Peyer's patch (tissue), 4 donors: ENCODE measurements around the gene OXTR. TPM values are rescaled to one million over a fixed set of nuclear protein-coding genes. Genes with fewer than 3 reads are reported as not detected.
A peak's percentile ranks its signal among the peaks of the same experiment; 100 is the strongest.

ENCODE experiments used
- DNase-seq, 3 donors: peaks; one replicate each; pipeline ENCODE4 v3.0.0-alpha.2; 2017 to 2019
- H3K27ac ChIP-seq, 4 donors: fragments of 200-600 bp; sonication (generic); one replicate each; pipeline ENCODE4 v1.5.1; 2016 to 2019
- H3K27me3 ChIP-seq, 2 donors: fragments of 200-600 bp; sonication (generic); one replicate each; pipeline ENCODE4 v1.5.1; 2019
- H3K36me3 ChIP-seq, 3 donors: fragments of 200-600 bp; sonication (generic); one replicate each; pipeline ENCODE4 v1.5.1; 2016 to 2019
- H3K4me1 ChIP-seq, 4 donors: fragments of 200-600 bp; sonication (generic); one replicate each; pipeline ENCODE4 v1.5.1; 2016 to 2019
- H3K4me3 ChIP-seq, 4 donors: fragments of 200-600 bp; sonication (generic); 1 replicate in 3 of 4; 2 replicates in 1 of 4; pipeline ENCODE4 v1.5.1; 2016 to 2019; ENCODE audit warnings: mild to moderate bottlenecking in 1 of 4
- H3K9me3 ChIP-seq, 4 donors: fragments of 200-600 bp; sonication (generic); one replicate each; pipeline ENCODE4 v1.5.1; 2016 to 2019; ENCODE audit warnings: mild to moderate bottlenecking in 1 of 4
- POLR2A ChIP-seq, 2 donors: fragments of 450-650 bp; IDR thresholded peaks; one replicate each; pipeline ENCODE4 v1.5.1; 2017; ENCODE audit warnings: antibody characterized with exemption in 2 of 2, mild to moderate bottlenecking in 2 of 2, moderate library complexity in 2 of 2
- total RNA-seq, 4 donors: library from RNA; depleted of rRNA; stranded (reverse); fragments of >200 nt; gene quantifications; one replicate each; pipeline ENCODE4 v1.1.0, GENCODE V29; 2016
- TF ChIP-seq, protein P1 (sequence below), 6 experiments: fragments of 450-650 bp in 4 of 6; fragments of 200-600 bp in 2 of 6; sonication (generic) in 1 of 6; IDR thresholded peaks; one replicate each; pipeline ENCODE4 v1.5.1; 2017 to 2019; ENCODE audit warnings: antibody characterized with exemption in 6 of 6, mild to moderate bottlenecking in 3 of 6, moderate library complexity in 1 of 6

The OXTR gene
- total RNA-seq, 4 donors from 2014 or later = 0.27 TPM; not detected in 3

DNA sequence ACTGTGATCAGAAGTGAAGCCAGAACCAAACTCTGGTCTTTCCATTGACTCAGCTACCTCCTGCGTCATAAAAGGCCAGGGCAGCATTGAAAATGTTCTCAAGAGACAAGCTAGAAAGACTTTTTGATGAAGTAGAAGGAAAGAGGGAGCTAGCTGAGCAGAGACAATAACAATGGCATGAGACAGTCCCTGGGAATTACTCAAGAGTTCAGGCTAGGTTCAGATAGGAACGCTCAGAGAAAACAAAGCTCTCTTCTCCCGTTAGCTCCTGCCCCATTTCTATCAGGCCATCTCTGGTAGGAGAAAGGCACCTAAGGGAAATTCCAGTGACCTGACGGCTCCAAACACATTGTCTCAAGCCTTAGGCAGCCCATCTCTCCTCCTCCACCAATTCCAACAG lies 7.0 kb upstream of the OXTR start:
- Histone ChIP-seq H3K4me3 (no peak overlapping the region), H3K9me3 (no peaks in the 10 kb centered on the region)
- TF ChIP-seq POLR2A (IDR thresholded peaks at IDR 0.05) = no peak
- TF ChIP-seq, protein P1, sequence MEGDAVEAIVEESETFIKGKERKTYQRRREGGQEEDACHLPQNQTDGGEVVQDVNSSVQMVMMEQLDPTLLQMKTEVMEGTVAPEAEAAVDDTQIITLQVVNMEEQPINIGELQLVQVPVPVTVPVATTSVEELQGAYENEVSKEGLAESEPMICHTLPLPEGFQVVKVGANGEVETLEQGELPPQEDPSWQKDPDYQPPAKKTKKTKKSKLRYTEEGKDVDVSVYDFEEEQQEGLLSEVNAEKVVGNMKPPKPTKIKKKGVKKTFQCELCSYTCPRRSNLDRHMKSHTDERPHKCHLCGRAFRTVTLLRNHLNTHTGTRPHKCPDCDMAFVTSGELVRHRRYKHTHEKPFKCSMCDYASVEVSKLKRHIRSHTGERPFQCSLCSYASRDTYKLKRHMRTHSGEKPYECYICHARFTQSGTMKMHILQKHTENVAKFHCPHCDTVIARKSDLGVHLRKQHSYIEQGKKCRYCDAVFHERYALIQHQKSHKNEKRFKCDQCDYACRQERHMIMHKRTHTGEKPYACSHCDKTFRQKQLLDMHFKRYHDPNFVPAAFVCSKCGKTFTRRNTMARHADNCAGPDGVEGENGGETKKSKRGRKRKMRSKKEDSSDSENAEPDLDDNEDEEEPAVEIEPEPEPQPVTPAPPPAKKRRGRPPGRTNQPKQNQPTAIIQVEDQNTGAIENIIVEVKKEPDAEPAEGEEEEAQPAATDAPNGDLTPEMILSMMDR (IDR thresholded peaks at IDR 0.05) = no peak

GRCh38 chr3:8775602-8776001 lies 6.2 kb upstream of the OXTR start:
- H3K27me3 ChIP-seq = no peaks in the 10 kb centered on the region
- H3K4me3 ChIP-seq = no peak overlapping the region
- no peaks in the 10 kb centered on the region for H3K4me1 ChIP-seq
- no peaks in the 10 kb centered on the region for H3K9me3 ChIP-seq
- H3K27ac ChIP-seq = no peak overlapping the region
- TF ChIP-seq, protein P1 (IDR thresholded peaks at IDR 0.05) = no peak
- TF ChIP-seq POLR2A (IDR thresholded peaks at IDR 0.05) = no peak
- H3K36me3 ChIP-seq = no peaks in the 10 kb centered on the region
- no peak for DNase-seq

More for the DNA sequence above, 7.0 kb upstream of the OXTR start:
- no peak overlapping the region for H3K27ac ChIP-seq
- H3K27me3 ChIP-seq = no peaks in the 10 kb centered on the region
- H3K36me3 ChIP-seq = no peaks in the 10 kb centered on the region
- DNase-seq = no peak
- H3K4me1 ChIP-seq = no peaks in the 10 kb centered on the region

DNA sequence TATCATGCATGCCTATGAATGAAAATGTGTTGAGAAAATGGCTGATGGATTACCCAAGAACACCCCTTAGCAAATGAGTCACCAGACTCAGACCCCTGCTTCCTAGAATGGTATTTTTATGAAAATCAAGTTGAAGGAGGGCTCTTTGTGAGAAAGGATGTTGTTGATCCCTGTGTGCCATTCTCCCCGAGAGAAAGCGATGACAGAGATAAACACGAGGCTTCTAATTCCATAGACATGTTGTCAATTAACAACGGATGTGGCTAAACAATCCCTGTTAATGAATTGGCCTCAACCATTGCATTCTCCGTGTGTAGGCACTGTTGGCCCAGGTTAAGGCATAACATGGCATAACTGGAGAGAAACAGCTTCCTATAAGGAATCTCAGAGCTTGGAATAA lies 5.8 kb upstream of the OXTR start:
- no peaks in the 10 kb centered on the region for H3K27me3 ChIP-seq
- no peak for TF ChIP-seq POLR2A (IDR thresholded peaks at IDR 0.05)
- TF ChIP-seq, protein P1 (IDR thresholded peaks at IDR 0.05) = no peak
- H3K4me1 ChIP-seq = no peaks in the 10 kb centered on the region
- no peak overlapping the region for H3K4me3 ChIP-seq
- no peak for DNase-seq
- no peaks in the 10 kb centered on the region for H3K9me3 ChIP-seq
- no peaks in the 10 kb centered on the region for H3K36me3 ChIP-seq
- no peak overlapping the region for H3K27ac ChIP-seq

- no peak for DNase-seq
- Histone ChIP-seq H3K4me1 (peaks cover 0 to 9% (median 2%) of the 10 kb centered on the region in 4 donors), H3K27me3 (peaks cover 0 to 2% of the 10 kb centered on the region in 2 donors), H3K9me3 (no peaks in the 10 kb centered on the region), H3K36me3 (no peaks in the 10 kb centered on the region), H3K27ac (no peak overlapping the region), H3K4me3 (no peak overlapping the region)
- TF ChIP-seq POLR2A (IDR thresholded peaks at IDR 0.05) = no peak
- TF ChIP-seq, protein P1 (IDR thresholded peaks at IDR 0.05) = no peak
Observed at GRCh38 chr3:8773941-8774542, 4.6 kb upstream of the OXTR start.

DNA sequence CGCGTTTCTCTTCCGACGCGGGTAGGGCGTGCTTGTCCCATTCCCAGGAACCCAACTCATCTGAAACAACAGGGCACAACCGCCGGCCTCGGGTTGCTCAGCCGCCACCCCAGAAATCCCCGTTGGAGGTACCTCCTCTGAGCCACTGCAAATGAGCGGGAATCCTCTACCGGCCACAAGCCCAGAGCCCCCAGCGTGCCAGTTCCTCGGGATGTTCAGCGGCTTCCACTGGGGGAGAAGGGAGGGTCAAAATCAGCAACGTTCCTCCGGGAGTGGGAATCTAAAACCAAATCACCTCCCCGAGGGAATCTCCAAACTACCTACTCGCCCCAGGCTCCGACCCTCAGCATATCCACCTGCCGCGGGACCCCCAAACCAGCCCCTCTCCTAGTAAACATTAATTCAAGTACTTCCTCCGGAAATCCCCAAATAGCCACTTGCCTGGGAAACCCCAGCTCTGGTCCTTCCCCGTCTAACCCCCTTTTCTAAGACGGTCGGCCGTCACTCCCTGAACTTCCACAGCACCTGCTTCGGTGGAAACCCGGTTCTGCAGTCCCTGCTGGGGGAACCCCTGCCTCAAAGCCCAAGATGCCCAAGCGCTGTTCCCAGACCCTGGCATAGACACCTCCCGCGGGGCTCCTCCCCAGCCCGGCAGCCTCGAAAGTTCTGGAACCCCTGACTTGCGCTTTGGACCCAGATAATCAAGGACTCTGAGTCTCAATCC lies 887 bp downstream of the OXTR start:
- no peaks in the 10 kb centered on the region for H3K36me3 ChIP-seq
- H3K27ac ChIP-seq = no peak overlapping the region
- H3K9me3 ChIP-seq = no peaks in the 10 kb centered on the region
- TF ChIP-seq, protein P1 (IDR thresholded peaks at IDR 0.05) = no peak
- TF ChIP-seq POLR2A (IDR thresholded peaks at IDR 0.05) = no peak
- peak overlapping the region in 3 of 4 donors; percentile 19 to 36 (median 29) for H3K4me3 ChIP-seq
- H3K4me1 ChIP-seq = peaks cover 0 to 29% (median 7%) of the 10 kb centered on the region in 4 donors
- no peak for DNase-seq
- peaks cover 0 to 17% of the 10 kb centered on the region in 2 donors for H3K27me3 ChIP-seq
